Mesendoderm (in vitro differentiated cells): Measurements from ENCODE around the gene SSTR5.
A peak's percentile ranks its signal among the peaks of the same experiment; 100 is the strongest.

ENCODE experiments used
- DNase-seq: peaks from one replicate; pipeline ENCODE4 v3.0.0; 2013
- H2AK5ac ChIP-seq: 2 replicates; pipeline ENCODE4 v1.6.1; 2013; ENCODE audit warnings: low read length, inconsistent platforms
- H2BK120ac ChIP-seq: 2 replicates; pipeline ENCODE4 v1.6.1; 2013; ENCODE audit warnings: low read depth, mild to moderate bottlenecking, low read length, moderate library complexity, mixed read lengths
- H2BK15ac ChIP-seq: replicated peaks from 2 replicates; pipeline ENCODE4 v1.6.1; 2013; ENCODE audit warnings: low read depth, mild to moderate bottlenecking, moderate library complexity
- H2BK5ac ChIP-seq: 2 replicates; pipeline ENCODE4 v1.6.1; 2013; ENCODE audit warnings: low read length, inconsistent platforms
- H3K18ac ChIP-seq: 2 replicates; pipeline ENCODE4 v1.6.1; 2013; ENCODE audit warnings: mild to moderate bottlenecking, low read length, mixed read lengths
- H3K23ac ChIP-seq: one replicate; pipeline ENCODE4 v1.6.1; 2013; ENCODE audit warnings: low read length
- H3K27ac ChIP-seq: 2 replicates; pipeline ENCODE4 v1.5.1; 2013; ENCODE audit warnings: low read depth, mild to moderate bottlenecking, inconsistent platforms, low read length, moderate library complexity
- H3K27me3 ChIP-seq: 2 replicates; pipeline ENCODE4 v1.6.1; 2013; ENCODE audit warnings: low read length, control low read depth, mild to moderate bottlenecking, inconsistent platforms; ENCODE audit not compliant: insufficient read depth, poor library complexity
- H3K36me3 ChIP-seq: 2 replicates; pipeline ENCODE4 v1.6.1; 2013; ENCODE audit warnings: low read length, inconsistent platforms; ENCODE audit not compliant: control insufficient read depth, insufficient read depth
- H3K4ac ChIP-seq: one replicate; pipeline ENCODE4 v1.6.1; 2013; ENCODE audit warnings: low read depth, mild to moderate bottlenecking, low read length, moderate library complexity
- H3K4me1 ChIP-seq: 2 replicates; pipeline ENCODE4 v1.6.1; 2013; ENCODE audit warnings: low read depth, low read length, inconsistent platforms; ENCODE audit not compliant: control insufficient read depth
- H3K4me2 ChIP-seq: 2 replicates; pipeline ENCODE4 v1.6.1; 2013; ENCODE audit warnings: low read length
- H3K4me3 ChIP-seq: 2 replicates; pipeline ENCODE4 v1.5.1; 2013; ENCODE audit warnings: mild to moderate bottlenecking, low read length
- H3K56ac ChIP-seq: one replicate; pipeline ENCODE4 v1.6.1; 2013; ENCODE audit warnings: low read length
- H3K79me1 ChIP-seq: 2 replicates; pipeline ENCODE4 v1.6.1; 2013; ENCODE audit warnings: low read length, inconsistent platforms
- H3K79me2 ChIP-seq: 2 replicates; pipeline ENCODE4 v1.6.1; 2013; ENCODE audit warnings: mild to moderate bottlenecking, low read length; ENCODE audit not compliant: control insufficient read depth, insufficient read depth
- H3K9ac ChIP-seq: 2 replicates; pipeline ENCODE4 v1.6.1; 2013; ENCODE audit warnings: low read length, inconsistent platforms
- H4K5ac ChIP-seq: one replicate; pipeline ENCODE4 v1.6.1; 2013; ENCODE audit warnings: low read length
- H4K8ac ChIP-seq: one replicate; pipeline ENCODE4 v1.6.1; 2013; ENCODE audit warnings: low read depth, mild to moderate bottlenecking, control low read depth, low read length, moderate library complexity
- WGBS: extraction: QIAGEN DNeasy Blood & Tissue Kit; methylation state at CpG from one replicate; pipeline ENCODE4 v1.1.7; 2013; ENCODE audit warnings: low lambda C conversion rate, missing lambda C conversion rate; ENCODE audit not compliant: insufficient coverage; ENCODE audit errors: extremely low coverage; 5-methylcytosine and 5-hydroxymethylcytosine counted together

The SSTR5 gene

GRCh38 chr16:1112506-1113184, 40.1 kb downstream of the SSTR5 start:
- H2AK5ac ChIP-seq, result no peak overlapping the region
- WGBS, result no CpG with 5 or more reads among the region's 26 CpGs
- H3K79me1 ChIP-seq, result no peaks in the 10 kb centered on the region
- no peak overlapping the region for H3K56ac ChIP-seq
- no peak for DNase-seq
- H2BK5ac ChIP-seq, result no peak overlapping the region
- no peaks in the 10 kb centered on the region for H3K36me3 ChIP-seq
- no peak overlapping the region for H4K8ac ChIP-seq
- no peak overlapping the region for H4K5ac ChIP-seq
- no peak overlapping the region for H3K4me2 ChIP-seq
- no peak overlapping the region for H3K23ac ChIP-seq
- no peak overlapping the region for H2BK15ac ChIP-seq
- no peak overlapping the region for H3K18ac ChIP-seq
- no peak overlapping the region for H3K4me3 ChIP-seq
- H3K4me1 ChIP-seq, result no peaks in the 10 kb centered on the region
- no peak overlapping the region for H3K9ac ChIP-seq
- no peaks in the 10 kb centered on the region for H3K27me3 ChIP-seq
- no peak overlapping the region for H3K27ac ChIP-seq
- no peak overlapping the region for H3K4ac ChIP-seq
- H2BK120ac ChIP-seq, result no peak overlapping the region
- H3K79me2 ChIP-seq, result no peaks in the 10 kb centered on the region

GRCh38 chr16:1113489-1113888, 40.9 kb downstream of the SSTR5 start:
- Histone ChIP-seq H4K8ac (no peak overlapping the region), H3K56ac (no peak overlapping the region), H3K4ac (no peak overlapping the region), H2AK5ac (no peak overlapping the region), H3K4me3 (no peak overlapping the region), H3K79me1 (no peaks in the 10 kb centered on the region), H3K27me3 (no peaks in the 10 kb centered on the region), H2BK5ac (no peak overlapping the region), H3K27ac (no peak overlapping the region), H3K4me2 (no peak overlapping the region), H3K18ac (no peak overlapping the region), H3K4me1 (no peaks in the 10 kb centered on the region), H2BK120ac (no peak overlapping the region), H3K9ac (no peak overlapping the region), H2BK15ac (no peak overlapping the region), H3K23ac (no peak overlapping the region), H3K36me3 (no peaks in the 10 kb centered on the region), H3K79me2 (no peaks in the 10 kb centered on the region), H4K5ac (no peak overlapping the region)
- DNase-seq, result no peak
- no CpG with 5 or more reads among the region's 16 CpGs for WGBS

GRCh38 chr16:1113889-1114526, 41.5 kb downstream of the SSTR5 start:
- H3K23ac ChIP-seq, result no peak overlapping the region
- H2AK5ac ChIP-seq, result no peak overlapping the region
- no peak overlapping the region for H3K56ac ChIP-seq
- H3K4me1 ChIP-seq, result no peaks in the 10 kb centered on the region
- no peak overlapping the region for H2BK120ac ChIP-seq
- no peak overlapping the region for H2BK5ac ChIP-seq
- WGBS, result no CpG with 5 or more reads among the region's 15 CpGs
- peak; percentile 26 for DNase-seq
- H3K4me2 ChIP-seq, result no peak overlapping the region
- no peaks in the 10 kb centered on the region for H3K79me1 ChIP-seq
- H3K27ac ChIP-seq, result no peak overlapping the region
- H3K36me3 ChIP-seq, result no peaks in the 10 kb centered on the region
- no peak overlapping the region for H2BK15ac ChIP-seq
- H4K8ac ChIP-seq, result no peak overlapping the region
- H3K79me2 ChIP-seq, result no peaks in the 10 kb centered on the region
- H3K4me3 ChIP-seq, result no peak overlapping the region
- no peak overlapping the region for H3K18ac ChIP-seq
- H3K4ac ChIP-seq, result no peak overlapping the region
- H3K27me3 ChIP-seq, result no peaks in the 10 kb centered on the region
- H4K5ac ChIP-seq, result no peak overlapping the region
- H3K9ac ChIP-seq, result no peak overlapping the region

- no peak overlapping the region for H3K56ac ChIP-seq
- H2BK5ac ChIP-seq, result no peak overlapping the region
- no peak overlapping the region for H2BK120ac ChIP-seq
- H3K4me3 ChIP-seq, result no peak overlapping the region
- no peak overlapping the region for H3K27ac ChIP-seq
- no peaks in the 10 kb centered on the region for H3K79me2 ChIP-seq
- H3K4ac ChIP-seq, result no peak overlapping the region
- no peak overlapping the region for H3K23ac ChIP-seq
- DNase-seq, result no peak
- no peak overlapping the region for H3K18ac ChIP-seq
- H2BK15ac ChIP-seq, result no peak overlapping the region
- no peak overlapping the region for H2AK5ac ChIP-seq
- H3K9ac ChIP-seq, result no peak overlapping the region
- H3K4me1 ChIP-seq, result no peaks in the 10 kb centered on the region
- no peaks in the 10 kb centered on the region for H3K27me3 ChIP-seq
- no peaks in the 10 kb centered on the region for H3K36me3 ChIP-seq
- no peak overlapping the region for H4K8ac ChIP-seq
- no peaks in the 10 kb centered on the region for H3K79me1 ChIP-seq
- no peak overlapping the region for H3K4me2 ChIP-seq
- WGBS, result no CpG with 5 or more reads among the region's 16 CpGs
- H4K5ac ChIP-seq, result no peak overlapping the region
Observed at GRCh38 chr16:1116693-1117077, 44.1 kb downstream of the SSTR5 start.

- Histone ChIP-seq H3K9ac (no peak overlapping the region), H2AK5ac (no peak overlapping the region), H3K23ac (no peak overlapping the region), H3K36me3 (no peaks in the 10 kb centered on the region), H3K27ac (no peak overlapping the region), H3K79me2 (no peaks in the 10 kb centered on the region), H2BK15ac (no peak overlapping the region), H3K56ac (no peak overlapping the region), H2BK5ac (no peak overlapping the region), H3K79me1 (no peaks in the 10 kb centered on the region), H3K4me2 (no peak overlapping the region), H3K4me1 (no peaks in the 10 kb centered on the region), H4K5ac (no peak overlapping the region), H2BK120ac (no peak overlapping the region), H3K4ac (no peak overlapping the region), H4K8ac (no peak overlapping the region), H3K18ac (no peak overlapping the region), H3K27me3 (no peaks in the 10 kb centered on the region), H3K4me3 (no peak overlapping the region)
- no peak for DNase-seq
- no CpG with 5 or more reads among the region's 34 CpGs for WGBS
Observed at GRCh38 chr16:1117176-1117900, 44.8 kb downstream of the SSTR5 start.
